Activated CD4-positive, alpha-beta memory T cell treated with anti-CD3 and anti-CD28 coated beads, Interleukin-2, amount 10 ng/mL, durations not matched to agents 7 days and 5 days (primary cell): ENCODE data around the gene KIF23. TPM values are rescaled to one million over a fixed set of nuclear protein-coding genes. Genes with fewer than 3 reads are reported as not detected.

Experiments used
- CTCF ChIA-PET: fragments of 350-600 bp; sonication (Branson Sonifier 250); formaldehyde crosslinking; loops from one replicate; lab custom pipeline; 2021; ENCODE audit warnings: antibody characterized with exemption, inconsistent platforms; lab: Charles Lee
- POLR2A ChIA-PET: fragments of 350-600 bp; sonication (Branson Sonifier 250); formaldehyde crosslinking; loops from one replicate; lab custom pipeline; 2021; ENCODE audit warnings: antibody characterized with exemption; lab: Charles Lee
- DNase-seq: peaks from one replicate; pipeline ENCODE4 v3.0.0-alpha.2; 2020
- H3K27ac Mint-ChIP-seq: one replicate; pipeline ENCODE4 v1.8.0; 2021; ENCODE audit warnings: mild to moderate bottlenecking, mixed read lengths
- H3K27me3 Mint-ChIP-seq: one replicate; pipeline ENCODE4 v1.8.0; 2021; ENCODE audit warnings: mixed read lengths
- H3K36me3 Mint-ChIP-seq: one replicate; pipeline ENCODE4 v1.8.0; 2021; ENCODE audit warnings: low read depth, mixed read lengths
- H3K4me1 Mint-ChIP-seq: one replicate; pipeline ENCODE4 v1.8.0; 2021; ENCODE audit warnings: mixed read lengths
- H3K4me3 Mint-ChIP-seq: one replicate; pipeline ENCODE4 v1.8.0; 2021; ENCODE audit warnings: mild to moderate bottlenecking, mixed read lengths
- H3K9me3 Mint-ChIP-seq: one replicate; pipeline ENCODE4 v1.8.0; 2021; ENCODE audit warnings: mixed read lengths
- total RNA-seq, 2 experiments: library from RNA; stranded (reverse); gene quantifications; one replicate each; pipeline ENCODE4 v1.2.3, GENCODE V29; 2021

The KIF23 gene
- total RNA-seq, 2 experiments from 2014 or later = 55.7 to 60.8 TPM

DNA sequence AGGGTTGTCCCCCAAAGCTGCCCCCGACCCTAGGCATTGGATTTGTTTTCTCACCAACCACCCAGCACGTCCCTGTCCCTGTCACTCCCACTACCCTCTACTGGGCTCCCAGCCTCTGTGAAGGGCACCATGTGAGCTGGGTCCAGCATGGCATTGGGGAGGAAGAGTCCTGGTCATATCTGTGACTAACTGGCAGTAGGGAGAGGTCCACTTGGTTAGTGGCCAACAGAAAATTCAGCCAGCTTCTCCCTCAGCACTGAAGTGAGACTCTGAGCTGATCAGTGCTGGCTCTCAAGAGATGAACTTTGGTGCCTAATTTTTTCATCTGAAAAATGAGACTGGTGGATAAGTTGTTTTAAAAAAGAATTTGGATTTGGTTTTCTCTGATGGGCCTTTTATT is 11.3 kb upstream of the KIF23 start:
- Mint-ChIP-seq H3K27ac (no peak overlapping the region), H3K36me3 (no peaks in the 10 kb centered on the region), H3K4me3 (no peak overlapping the region), H3K9me3 (no peaks in the 10 kb centered on the region), H3K4me1 (no peaks in the 10 kb centered on the region), H3K27me3 (peaks cover 22% of the 10 kb centered on the region)
- ChIA-PET CTCF (interaction anchor here (3.7 kb wide), 1 partner anchor 8 kb away, joined by 22 read pairs; no protein-coding TSS in a partner anchor), POLR2A (no interaction called here)
- no peak for DNase-seq

DNA sequence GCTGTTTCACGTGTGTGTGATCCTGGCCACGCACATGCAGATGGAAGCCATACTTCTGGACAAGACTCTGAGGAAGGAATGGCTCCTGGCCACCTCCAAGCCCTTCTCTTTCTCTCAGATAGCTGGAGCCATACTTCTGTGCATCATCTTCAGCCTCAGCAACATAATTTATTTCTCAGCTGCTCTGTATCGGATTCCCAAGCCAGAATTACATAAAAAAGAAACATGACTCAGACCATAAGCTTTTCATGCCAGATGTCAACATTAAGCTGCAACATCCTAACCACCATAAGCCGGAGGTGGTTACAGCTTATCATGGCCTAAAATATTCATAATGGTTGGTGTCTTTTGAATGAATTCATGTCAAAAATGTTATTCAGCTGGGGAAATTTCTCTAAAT is 10.6 kb upstream of the KIF23 start:
- no peaks in the 10 kb centered on the region for H3K4me1 Mint-ChIP-seq
- H3K27me3 Mint-ChIP-seq = peaks cover 22% of the 10 kb centered on the region
- H3K4me3 Mint-ChIP-seq = no peak overlapping the region
- CTCF ChIA-PET = interaction anchor here (0.7 to 3.7 kb wide), 2 partner anchors 9 to 60 kb away, joined by 3 to 22 read pairs; no protein-coding TSS in a partner anchor
- no peak for DNase-seq
- no peak overlapping the region for H3K27ac Mint-ChIP-seq
- H3K36me3 Mint-ChIP-seq = no peaks in the 10 kb centered on the region
- POLR2A ChIA-PET = no interaction called here
- no peaks in the 10 kb centered on the region for H3K9me3 Mint-ChIP-seq

DNA sequence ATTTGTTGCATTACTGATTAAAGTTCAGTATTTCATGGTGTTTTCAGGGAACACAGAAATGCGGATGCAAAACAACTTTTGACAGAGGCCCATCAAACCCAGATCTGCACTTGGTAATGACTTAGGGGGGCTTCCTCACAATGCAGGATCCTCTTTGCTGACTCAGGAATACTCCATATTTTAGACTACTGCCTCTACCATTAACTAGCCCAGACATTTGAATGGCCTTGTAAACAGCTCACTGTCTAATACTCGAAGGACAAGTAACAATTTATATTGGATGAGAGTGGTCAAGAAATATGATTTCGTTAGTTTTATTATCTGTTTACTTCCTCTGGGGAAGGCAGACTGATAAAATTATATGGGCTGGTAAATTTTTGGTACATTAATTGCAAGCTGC is 9.0 kb upstream of the KIF23 start:
- Mint-ChIP-seq H3K27ac (no peak overlapping the region), H3K36me3 (no peaks in the 10 kb centered on the region), H3K4me3 (no peak overlapping the region), H3K27me3 (peaks cover 26% of the 10 kb centered on the region), H3K4me1 (no peaks in the 10 kb centered on the region), H3K9me3 (no peaks in the 10 kb centered on the region)
- DNase-seq = no peak
- CTCF ChIA-PET = interaction anchor here (3.7 kb wide), 1 partner anchor 11 kb away, joined by 22 read pairs; no protein-coding TSS in a partner anchor
- POLR2A ChIA-PET = interaction anchor here (1.0 kb wide), 1 partner anchor 9 kb away, joined by 3 read pairs; the partner anchor contains the start of gene KIF23

DNA sequence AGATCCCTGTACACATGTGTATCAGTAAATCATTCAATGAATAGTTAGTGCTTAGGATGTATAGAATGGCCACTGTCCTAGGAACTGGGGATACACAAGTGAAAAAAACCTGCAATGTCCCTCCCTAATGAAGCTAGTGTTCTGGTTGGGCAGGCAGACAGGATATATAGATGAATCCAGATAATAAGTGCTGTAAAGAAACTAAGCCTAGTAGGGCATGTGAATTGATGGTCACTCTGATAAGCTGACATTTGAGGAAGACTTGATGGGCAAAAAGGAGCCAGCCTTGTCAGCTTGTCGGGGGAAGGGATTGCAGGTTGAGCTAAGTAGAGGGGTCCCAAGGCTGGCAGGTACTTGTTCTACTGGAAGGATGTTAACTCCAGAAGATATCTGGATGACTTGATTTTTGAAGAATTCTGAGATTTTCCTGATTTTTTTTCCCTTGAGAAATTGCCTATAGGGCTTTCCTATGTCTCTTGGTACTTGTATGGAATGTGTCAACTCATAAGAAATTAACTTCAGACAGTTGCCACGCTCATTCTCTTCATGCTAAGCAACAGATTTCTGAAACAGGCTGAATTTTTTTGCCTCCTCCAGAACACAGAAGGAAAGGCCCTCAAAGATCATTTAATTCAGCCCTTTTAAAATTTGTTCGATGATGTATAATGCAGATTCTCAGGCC is 6.3 kb upstream of the KIF23 start:
- Mint-ChIP-seq H3K4me1 (no peaks in the 10 kb centered on the region), H3K27me3 (peaks cover 23% of the 10 kb centered on the region), H3K27ac (no peak overlapping the region), H3K4me3 (no peak overlapping the region), H3K36me3 (no peaks in the 10 kb centered on the region), H3K9me3 (no peaks in the 10 kb centered on the region)
- no peak for DNase-seq
- ChIA-PET POLR2A (no interaction called here), CTCF (interaction anchor here (1.3 kb wide), 1 partner anchor 14 kb away, joined by 7 read pairs; no protein-coding TSS in a partner anchor)

DNA sequence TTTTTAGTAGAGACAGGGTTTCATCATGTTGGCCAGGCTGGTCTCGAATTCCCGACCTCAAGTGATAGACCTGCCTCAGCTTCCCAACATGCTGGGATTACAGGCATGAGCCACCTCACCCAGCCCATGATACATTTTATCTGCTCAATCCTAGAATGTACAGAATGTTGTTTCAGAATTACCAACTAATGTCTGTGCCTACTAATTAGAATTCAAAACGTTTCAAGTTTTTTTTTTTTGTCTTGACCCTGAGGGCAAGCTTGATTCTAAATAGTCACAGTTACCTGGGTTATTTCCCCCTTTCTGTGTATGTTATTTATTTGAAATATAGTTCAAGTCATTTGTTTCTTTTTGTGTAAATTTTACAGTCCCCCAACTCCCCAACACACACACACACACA is 5.3 kb upstream of the KIF23 start:
- H3K27me3 Mint-ChIP-seq = peaks cover 18% of the 10 kb centered on the region
- no peak for DNase-seq
- peaks cover 7% of the 10 kb centered on the region for H3K4me1 Mint-ChIP-seq
- ChIA-PET POLR2A (no interaction called here), CTCF (interaction anchor here (0.9 to 1.3 kb wide), 2 partner anchors 13 to 15 kb away, joined by 3 to 7 read pairs; no protein-coding TSS in a partner anchor)
- H3K27ac Mint-ChIP-seq = no peak overlapping the region
- H3K36me3 Mint-ChIP-seq = no peaks in the 10 kb centered on the region
- H3K9me3 Mint-ChIP-seq = no peaks in the 10 kb centered on the region
- H3K4me3 Mint-ChIP-seq = no peak overlapping the region

DNA sequence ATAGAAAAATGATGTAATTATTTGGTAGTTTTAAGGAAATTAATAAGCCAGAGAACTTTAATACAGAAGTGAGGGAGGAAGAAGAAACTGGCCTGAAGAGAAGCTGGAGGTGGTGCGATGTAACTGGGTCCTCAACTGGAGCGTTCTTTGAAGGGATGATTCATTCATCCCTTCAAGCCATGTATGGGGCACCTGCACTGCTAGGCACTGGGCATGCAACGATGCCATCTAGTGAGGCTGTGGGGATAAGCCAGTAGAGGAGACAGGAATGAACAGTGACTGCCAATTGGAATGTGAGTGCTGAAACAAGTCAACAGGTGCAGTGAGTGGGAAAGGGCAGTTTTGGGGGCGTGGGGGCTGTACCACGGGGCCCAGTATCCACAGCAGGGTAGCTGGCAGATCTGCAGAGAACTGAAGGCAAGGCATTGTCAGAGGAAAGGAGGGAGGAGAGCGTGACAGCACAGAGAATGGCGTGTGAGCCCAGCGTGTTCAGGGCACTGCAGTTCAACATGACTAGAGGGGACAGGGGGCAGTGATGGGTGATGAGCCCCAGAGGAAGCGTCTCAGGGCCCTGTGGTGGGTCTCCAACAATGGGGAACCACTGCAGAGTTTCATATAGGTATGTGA is 3.8 kb upstream of the KIF23 start:
- peaks cover 9% of the 10 kb centered on the region for H3K27me3 Mint-ChIP-seq
- H3K4me3 Mint-ChIP-seq = no peak overlapping the region
- ChIA-PET CTCF (interaction anchor here (0.8 to 1.7 kb wide), 3 partner anchors 16 to 342 kb away, joined by 3 to 4 read pairs (median 3); no protein-coding TSS in a partner anchor), POLR2A (interaction anchor here (8.3 kb wide), 1 partner anchor 42 kb away, joined by 124 read pairs; the partner anchor contains the start of gene RPLP1)
- H3K27ac Mint-ChIP-seq = no peak overlapping the region
- peaks cover 5% of the 10 kb centered on the region for H3K36me3 Mint-ChIP-seq
- DNase-seq = no peak
- H3K4me1 Mint-ChIP-seq = peaks cover 14% of the 10 kb centered on the region
- H3K9me3 Mint-ChIP-seq = no peaks in the 10 kb centered on the region

DNA sequence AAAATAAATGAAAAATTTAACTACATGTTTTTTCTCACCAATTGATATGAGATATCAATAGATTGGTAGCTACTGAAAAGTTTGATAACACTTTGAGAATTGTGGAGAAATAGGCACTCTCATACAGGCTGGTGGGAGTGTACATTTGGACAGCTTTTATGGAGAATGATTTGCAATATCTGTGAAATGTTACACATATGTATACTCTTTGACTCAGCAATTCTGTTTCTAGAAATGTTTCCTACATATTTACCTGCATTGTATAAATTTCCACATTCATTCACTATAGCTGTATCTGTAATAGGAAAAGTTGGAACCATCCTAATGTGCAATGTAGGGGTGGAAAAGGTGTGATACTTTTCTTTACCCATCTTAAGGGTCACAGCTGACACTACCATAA is 1.9 kb upstream of the KIF23 start:
- no peaks in the 10 kb centered on the region for H3K9me3 Mint-ChIP-seq
- peaks cover 7% of the 10 kb centered on the region for H3K27me3 Mint-ChIP-seq
- ChIA-PET CTCF (interaction anchor here (1.2 to 1.7 kb wide), 2 partner anchors 18 to 51 kb away, joined by 3 to 4 read pairs; no protein-coding TSS in a partner anchor), POLR2A (interaction anchor here (0.9 to 8.3 kb wide), 2 partner anchors 40 to 50 kb away, joined by 3 to 124 read pairs; partner anchors contain the start of gene RPLP1)
- peaks cover 14% of the 10 kb centered on the region for H3K36me3 Mint-ChIP-seq
- peaks cover 27% of the 10 kb centered on the region for H3K4me1 Mint-ChIP-seq
- no peak for DNase-seq
- H3K4me3 Mint-ChIP-seq = no peak overlapping the region
- H3K27ac Mint-ChIP-seq = no peak overlapping the region

DNA sequence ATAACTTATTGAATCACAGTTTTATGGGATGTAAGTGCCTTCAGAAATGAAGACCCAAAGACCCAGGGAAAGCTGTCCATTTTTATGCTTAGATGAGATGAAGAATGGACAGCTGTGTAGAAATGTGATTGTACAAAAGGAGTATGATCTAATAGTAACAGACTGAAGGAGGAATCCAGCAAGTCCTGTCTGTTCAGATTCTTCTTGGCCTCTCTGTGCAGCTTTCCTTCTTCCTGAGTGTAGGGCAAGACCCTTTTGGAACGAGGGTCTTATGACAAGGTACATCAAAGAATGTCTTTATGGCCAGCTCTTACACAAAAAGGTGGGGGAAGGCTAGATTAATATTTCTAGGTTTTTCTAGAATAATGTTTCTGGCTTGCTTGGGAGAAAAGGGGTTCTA is 1.4 kb upstream of the KIF23 start:
- Mint-ChIP-seq H3K4me3 (no peak overlapping the region), H3K9me3 (no peaks in the 10 kb centered on the region)
- POLR2A ChIA-PET = interaction anchor here (8.3 kb wide), 1 partner anchor 40 kb away, joined by 124 read pairs; the partner anchor contains the start of gene RPLP1

DNA sequence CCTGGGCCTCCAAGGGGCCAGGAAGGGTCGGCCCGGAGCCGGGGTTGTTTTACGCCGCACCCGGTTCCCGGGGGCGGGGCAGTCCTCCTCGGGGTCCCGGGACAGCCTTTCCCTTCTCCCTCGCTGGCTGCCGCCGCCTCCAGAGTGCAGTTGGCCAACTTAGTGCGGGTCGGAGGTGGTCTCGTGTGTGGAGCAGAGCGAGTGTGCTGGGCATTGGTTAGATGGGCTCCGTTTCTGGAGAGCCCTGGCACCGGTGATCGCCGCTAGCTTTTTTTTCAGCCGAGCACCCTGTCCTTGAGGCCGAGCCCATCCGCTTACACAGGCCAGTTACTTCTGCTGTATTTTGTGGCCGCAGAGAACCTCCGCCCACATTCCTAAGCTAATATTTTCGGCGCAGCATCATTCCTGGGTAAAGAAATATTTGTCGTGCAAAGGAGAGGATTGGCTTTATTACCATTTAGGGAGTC is 585 bp downstream of the KIF23 start:
- peaks cover under 1% of the 10 kb centered on the region for H3K27me3 Mint-ChIP-seq
- DNase-seq = peak; percentile 35
- H3K4me1 Mint-ChIP-seq = peaks cover 36% of the 10 kb centered on the region
- H3K27ac Mint-ChIP-seq = peak overlapping the region; percentile 18
- no peaks in the 10 kb centered on the region for H3K9me3 Mint-ChIP-seq
- POLR2A ChIA-PET = interaction anchor here (0.8 to 8.3 kb wide), 8 partner anchors 9 to 48 kb away, joined by 3 to 124 read pairs (median 6); partner anchors contain the start of gene RPLP1
- H3K36me3 Mint-ChIP-seq = peaks cover 35% of the 10 kb centered on the region
- H3K4me3 Mint-ChIP-seq = peak overlapping the region; percentile 86
- CTCF ChIA-PET = interaction anchor here (1.8 to 2.9 kb wide), 2 partner anchors 48 to 51 kb away, joined by 4 to 17 read pairs; no protein-coding TSS in a partner anchor

More for the DNA sequence above, 1.4 kb upstream of the KIF23 start:
- H3K27me3 Mint-ChIP-seq = peaks cover 5% of the 10 kb centered on the region
- no peak for DNase-seq
- H3K27ac Mint-ChIP-seq = no peak overlapping the region
- CTCF ChIA-PET = interaction anchor here (1.2 kb wide), 1 partner anchor 50 kb away, joined by 3 read pairs; no protein-coding TSS in a partner anchor
- peaks cover 18% of the 10 kb centered on the region for H3K36me3 Mint-ChIP-seq
- peaks cover 31% of the 10 kb centered on the region for H3K4me1 Mint-ChIP-seq

DNA sequence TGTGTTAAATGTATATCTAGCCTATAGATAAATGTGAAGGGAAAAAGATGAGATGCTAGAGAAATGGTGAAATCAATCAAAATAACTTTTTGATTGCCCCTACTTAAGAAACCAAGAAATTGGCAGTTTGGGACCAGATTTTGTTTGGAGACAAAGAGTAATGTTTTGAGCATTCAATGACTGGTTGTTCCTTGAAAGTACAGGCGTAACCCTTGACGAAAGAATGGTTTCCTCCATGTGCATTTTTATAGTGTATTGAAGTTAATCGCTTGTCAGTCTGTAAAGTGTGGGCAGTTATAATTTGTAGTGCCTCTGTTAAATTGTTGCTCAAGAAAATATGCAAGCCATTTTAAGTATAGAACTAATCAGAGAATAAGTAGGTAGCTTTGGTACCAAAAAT is 1.2 kb downstream of the KIF23 start:
- Mint-ChIP-seq H3K27me3 (no peaks in the 10 kb centered on the region), H3K4me1 (peaks cover 36% of the 10 kb centered on the region), H3K4me3 (peak overlapping the region; percentile 86), H3K36me3 (peaks cover 37% of the 10 kb centered on the region), H3K9me3 (no peaks in the 10 kb centered on the region), H3K27ac (no peak overlapping the region)
- ChIA-PET POLR2A (interaction anchor here (0.8 to 8.3 kb wide), 8 partner anchors 8 to 47 kb away, joined by 3 to 124 read pairs (median 5); partner anchors contain the start of gene RPLP1), CTCF (interaction anchor here (1.8 to 2.9 kb wide), 2 partner anchors 48 to 50 kb away, joined by 4 to 17 read pairs; no protein-coding TSS in a partner anchor)
- DNase-seq = no peak

DNA sequence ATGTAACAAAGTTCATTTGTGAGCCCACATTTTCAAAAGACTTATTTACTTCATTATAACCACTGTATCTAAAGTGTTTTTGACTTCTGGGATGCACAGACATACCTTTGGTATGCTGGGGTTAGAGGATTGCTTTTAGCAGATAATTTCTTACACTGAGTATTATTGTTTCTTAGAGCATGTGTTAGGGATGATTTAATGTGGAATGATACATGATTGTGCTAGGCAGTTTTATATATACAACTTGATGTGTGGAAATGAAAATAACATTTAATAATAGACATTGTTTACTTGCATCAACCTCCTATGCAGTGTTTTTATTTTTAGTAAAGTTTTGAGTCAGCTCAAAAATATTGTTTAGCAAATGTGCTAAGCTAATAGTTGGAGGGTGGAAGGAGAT is 3.4 kb downstream of the KIF23 start:
- H3K4me3 Mint-ChIP-seq = no peak overlapping the region
- peaks cover 54% of the 10 kb centered on the region for H3K36me3 Mint-ChIP-seq
- H3K4me1 Mint-ChIP-seq = peaks cover 36% of the 10 kb centered on the region
- ChIA-PET CTCF (interaction anchor here (1.7 to 1.8 kb wide), 2 partner anchors 22 to 45 kb away, joined by 4 to 7 read pairs; no protein-coding TSS in a partner anchor), POLR2A (interaction anchor here (1.2 to 8.3 kb wide), 3 partner anchors 35 to 50 kb away, joined by 4 to 124 read pairs (median 5); partner anchors contain the start of gene RPLP1)
- DNase-seq = no peak
- H3K27me3 Mint-ChIP-seq = no peaks in the 10 kb centered on the region
- H3K9me3 Mint-ChIP-seq = no peaks in the 10 kb centered on the region
- no peak overlapping the region for H3K27ac Mint-ChIP-seq

DNA sequence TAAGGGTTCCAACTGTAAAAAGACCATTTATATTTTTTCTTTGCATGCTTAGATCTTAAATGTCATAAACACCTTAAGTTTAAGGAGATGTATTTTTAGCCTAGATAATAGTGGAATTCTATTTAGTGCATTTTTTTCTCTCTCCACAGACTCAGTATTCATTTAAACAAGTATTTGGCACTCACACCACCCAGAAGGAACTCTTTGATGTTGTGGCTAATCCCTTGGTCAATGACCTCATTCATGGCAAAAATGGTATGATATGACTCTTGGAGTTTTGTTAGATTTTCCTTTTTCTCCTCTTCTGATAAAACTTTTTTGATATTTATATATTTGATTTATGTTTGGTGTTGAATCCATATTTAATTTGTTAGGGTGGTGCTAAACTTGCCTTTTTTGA is 7.3 kb downstream of the KIF23 start:
- Mint-ChIP-seq H3K4me1 (peaks cover 11% of the 10 kb centered on the region), H3K27ac (no peak overlapping the region), H3K9me3 (no peaks in the 10 kb centered on the region), H3K27me3 (no peaks in the 10 kb centered on the region), H3K4me3 (no peak overlapping the region), H3K36me3 (peaks cover 72% of the 10 kb centered on the region)
- POLR2A ChIA-PET = interaction anchor here (2.8 kb wide), 1 partner anchor 31 kb away, joined by 13 read pairs; the partner anchor contains the start of gene RPLP1
- CTCF ChIA-PET = no interaction called here
- DNase-seq = no peak
